ENCODE results near the gene TIA1.
"Not testable (repeated sequence)": the region's sequence is repeated elsewhere in the genome, so short reads cannot be mapped to it uniquely, and the experiment has no call there.

The TIA1 gene, protein sequence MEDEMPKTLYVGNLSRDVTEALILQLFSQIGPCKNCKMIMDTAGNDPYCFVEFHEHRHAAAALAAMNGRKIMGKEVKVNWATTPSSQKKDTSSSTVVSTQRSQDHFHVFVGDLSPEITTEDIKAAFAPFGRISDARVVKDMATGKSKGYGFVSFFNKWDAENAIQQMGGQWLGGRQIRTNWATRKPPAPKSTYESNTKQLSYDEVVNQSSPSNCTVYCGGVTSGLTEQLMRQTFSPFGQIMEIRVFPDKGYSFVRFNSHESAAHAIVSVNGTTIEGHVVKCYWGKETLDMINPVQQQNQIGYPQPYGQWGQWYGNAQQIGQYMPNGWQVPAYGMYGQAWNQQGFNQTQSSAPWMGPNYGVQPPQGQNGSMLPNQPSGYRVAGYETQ

DNA sequence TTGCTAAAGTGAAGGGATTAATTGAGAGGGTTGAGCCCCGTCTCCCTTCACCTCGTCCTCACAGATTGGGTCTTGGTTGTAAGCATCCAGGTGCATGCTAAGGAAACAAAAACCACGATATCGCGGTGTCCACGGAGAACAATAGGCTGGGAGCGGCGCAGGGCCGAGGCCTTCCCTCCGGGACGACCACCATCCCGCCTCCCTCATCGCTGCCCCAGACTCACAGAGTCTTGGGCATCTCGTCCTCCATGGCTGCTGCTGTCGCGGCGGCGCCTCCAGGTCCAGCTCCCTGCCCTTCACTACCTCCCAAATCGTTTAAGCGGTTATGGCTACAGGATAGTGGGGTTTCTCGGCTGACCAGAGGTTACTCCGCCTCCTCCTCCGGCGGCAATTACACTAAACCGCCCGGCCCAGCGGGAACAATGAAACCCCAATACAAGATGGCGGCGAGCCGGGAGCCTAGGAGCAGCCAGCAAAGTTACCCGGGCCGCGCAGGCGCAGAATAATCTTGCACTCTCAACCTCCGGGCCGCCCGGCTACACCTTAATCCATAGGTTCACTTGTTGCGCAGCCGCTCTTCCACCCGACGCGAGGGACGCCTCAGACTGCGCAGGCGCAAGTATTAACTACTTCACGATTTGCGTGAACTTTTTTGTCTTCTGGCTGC is at the start of gene TIA1:
Gene TIA1 (minus strand): TSS at position 448 of the 667 bp plus-strand sequence. CDS start 198 bp downstream, at position 250.
- DNase-seq, result peak; percentile 100

DNA sequence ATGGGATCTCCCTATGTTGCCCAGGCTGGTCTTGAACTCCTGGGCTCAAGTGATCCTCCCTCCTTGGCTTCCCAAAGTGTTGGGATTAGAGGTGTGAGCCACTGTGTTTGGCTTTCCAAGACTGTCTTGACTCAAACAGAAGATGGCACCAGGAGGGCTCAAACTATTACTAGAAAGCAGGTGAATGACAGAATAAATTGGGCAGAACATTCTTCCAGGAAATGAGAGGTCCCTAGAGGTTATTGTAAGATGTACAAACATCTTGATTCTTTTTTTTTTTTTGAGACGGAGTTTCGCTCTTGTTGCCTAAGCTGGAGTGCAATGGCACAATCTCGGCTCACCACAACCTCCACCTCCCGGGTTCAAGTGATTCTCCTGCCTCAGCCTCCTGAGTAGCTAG is 49.4 kb upstream of the TIA1 start:
- not testable (repeated sequence) for DNase-seq

DNA sequence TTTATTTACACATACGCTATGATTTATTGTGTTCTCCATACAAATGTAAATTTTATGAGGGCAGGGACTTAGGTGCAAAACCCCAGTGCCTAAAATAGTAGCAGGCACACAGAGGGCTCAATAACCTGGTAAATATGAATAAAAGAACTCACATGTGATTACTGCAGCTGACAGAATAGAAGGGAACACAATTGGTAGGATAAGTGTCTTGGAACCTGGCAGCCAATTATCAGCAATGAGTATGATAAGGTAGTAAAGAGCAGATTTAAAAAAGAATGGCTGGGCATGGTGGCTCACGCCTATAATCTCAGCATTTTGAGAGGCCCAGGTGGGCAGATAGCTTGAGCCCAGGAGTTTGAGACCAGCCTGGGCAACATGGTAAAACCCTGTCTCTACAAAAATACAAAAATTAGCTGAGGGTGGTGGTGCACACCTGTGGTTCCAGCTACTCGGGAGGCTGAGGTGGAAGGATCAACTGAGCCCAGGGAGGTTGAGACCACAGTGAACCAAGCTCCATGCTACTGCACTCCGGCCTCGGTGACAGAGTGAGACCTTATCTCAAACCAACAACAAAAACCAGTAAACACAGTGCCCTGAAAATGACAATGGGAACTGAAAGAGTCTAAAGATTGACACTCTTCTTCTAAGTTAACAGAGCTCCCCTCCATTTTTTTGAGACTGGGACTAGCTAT is 35.2 kb upstream of the TIA1 start:
- no peak for DNase-seq

DNA sequence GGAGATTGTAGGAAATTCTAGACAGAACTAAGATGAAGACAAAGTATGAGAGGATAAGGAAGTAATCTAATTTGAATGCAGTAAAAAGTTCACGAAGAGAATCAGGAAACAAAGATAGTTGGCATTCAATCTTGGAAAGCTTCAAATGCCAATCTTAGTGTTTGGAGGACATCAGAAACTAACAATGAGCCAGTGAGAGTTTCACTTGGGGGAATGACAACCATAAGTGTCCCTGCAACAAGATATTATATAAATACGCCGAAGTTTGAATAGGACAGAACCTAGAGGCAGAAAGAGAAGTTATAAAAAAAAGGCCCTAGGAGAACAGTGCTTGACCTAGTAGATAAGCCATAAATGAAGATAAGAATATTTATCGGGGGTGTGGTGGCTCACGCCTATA is 34.0 kb upstream of the TIA1 start:
- no peak for DNase-seq

DNA sequence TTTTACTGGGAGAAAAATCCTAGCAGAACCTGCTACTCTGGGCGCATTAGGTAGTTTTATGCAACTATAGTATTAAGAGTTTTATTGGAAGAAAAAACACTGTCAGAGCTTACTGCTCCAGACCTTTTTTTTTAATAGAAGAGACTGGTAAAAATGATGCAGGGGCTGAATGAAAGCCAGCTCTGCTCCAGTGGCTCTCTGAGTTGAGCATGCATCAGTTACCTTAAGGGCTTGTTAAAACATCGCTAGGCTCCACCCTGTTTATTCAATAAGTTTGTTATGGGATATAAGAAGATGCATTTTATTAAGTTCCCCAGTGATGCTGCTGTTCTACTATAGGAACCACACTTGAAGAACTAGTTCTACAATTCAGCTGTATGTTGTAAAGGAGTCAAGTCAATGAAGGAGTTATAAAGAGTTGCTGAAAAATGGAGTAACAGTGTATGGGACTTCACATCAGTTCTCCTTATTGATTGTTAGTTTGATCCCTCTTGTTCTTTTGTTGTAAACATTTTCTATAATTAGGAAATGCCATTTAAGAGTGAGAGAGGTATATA is 31.9 kb upstream of the TIA1 start:
- DNase-seq, result no peak

DNA sequence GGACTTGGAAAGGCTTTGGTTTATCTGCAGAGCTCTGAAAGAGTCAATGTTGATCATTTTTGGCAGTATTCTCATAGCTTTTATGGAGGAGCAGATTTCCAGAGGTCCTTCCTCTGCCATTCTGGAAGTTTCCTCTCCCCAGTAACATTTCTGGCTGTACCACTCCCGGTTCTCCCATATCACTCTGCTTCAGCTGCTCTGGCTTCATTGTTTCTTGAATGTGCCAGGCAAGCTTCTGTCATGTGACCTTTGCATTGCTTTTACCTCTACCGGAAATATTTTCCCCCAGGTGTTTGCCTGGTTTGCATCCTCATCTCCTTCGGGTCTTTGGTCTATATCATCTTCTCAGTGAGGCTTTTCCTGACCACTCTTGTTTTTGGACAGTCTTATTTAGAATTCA is 21.9 kb upstream of the TIA1 start:
- no peak for DNase-seq

DNA sequence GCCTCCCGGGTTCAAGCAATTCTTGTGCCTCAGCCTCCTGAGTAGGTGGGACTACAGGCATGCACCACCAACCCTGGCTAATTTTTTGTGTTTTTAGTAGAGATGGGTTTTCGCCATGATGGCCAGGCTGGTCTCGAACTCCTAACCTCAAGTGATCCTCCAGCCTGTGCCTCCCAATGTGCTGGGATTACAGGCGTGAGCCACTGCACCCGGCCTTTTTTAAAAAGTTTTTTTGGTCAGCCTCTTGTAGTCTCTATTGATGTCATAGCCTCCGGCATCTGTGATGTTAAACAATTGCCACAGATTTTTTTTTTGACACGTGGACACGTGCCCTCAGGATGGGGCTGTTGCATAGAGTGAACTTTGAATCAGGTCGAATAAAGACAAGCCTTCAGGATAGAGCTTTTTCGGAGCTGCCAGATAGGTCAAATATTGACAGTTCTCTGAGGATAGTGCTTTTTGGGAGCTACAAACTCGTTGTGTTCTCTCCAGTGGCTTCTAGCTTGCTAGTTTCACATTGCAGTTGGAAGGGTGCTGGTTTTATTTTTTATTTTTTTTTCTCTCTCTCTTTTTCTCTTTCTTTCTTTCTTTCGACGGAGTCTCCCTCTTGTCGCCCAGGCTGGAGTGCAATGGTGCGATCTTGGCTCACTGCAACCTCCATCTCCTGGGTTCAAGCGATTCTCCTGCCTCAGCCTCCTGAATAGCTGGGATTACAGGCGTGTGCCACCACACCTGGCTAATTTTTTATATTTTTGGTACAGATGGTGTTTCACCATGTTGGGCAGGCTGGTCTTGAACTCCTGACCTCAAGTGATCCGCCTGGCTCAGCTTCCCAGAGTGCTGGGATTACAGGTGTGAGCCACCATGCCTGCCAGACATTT is 21.2 kb upstream of the TIA1 start:
- DNase-seq, result not testable (repeated sequence)

DNA sequence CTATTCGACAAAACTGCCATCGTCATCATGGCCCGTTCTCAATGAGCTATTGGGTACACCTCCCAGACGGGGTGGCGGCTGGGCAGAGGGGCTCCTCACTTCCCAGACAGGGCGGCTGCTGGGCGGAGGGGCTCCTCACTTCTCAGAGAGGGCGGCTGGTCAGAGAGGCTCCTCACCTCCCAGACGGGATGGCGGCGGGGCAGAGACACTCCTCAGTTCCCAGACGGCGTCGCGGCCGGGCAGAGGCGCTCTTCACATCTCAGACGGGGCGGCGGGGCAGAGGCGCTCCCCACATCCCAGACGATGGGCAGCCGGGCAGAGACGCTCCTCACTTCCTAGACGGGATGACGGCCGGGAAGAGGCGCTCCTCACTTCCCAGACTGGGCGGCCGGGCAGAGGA is 18.5 kb upstream of the TIA1 start:
- DNase-seq, result not testable (repeated sequence)

DNA sequence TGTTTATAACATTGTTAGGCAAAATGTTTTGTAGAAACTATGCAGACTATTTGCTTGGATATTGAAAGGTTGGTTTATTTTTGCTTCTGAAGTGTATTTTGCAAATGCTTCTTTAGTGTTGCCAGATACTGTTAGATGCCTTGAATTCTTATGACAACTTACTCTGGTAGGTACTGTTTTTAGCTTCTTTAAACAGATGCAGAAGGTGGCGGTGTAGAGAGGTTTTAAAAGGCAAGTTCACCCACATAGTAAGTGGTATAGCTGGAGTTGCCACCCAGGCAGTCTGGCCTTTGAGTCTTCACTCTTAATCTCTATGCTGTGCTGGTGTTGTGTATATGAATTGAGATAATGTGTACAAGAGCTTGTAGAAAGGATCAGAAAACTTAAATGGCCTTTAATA is 13.1 kb upstream of the TIA1 start:
- DNase-seq, result peak; percentile 33

DNA sequence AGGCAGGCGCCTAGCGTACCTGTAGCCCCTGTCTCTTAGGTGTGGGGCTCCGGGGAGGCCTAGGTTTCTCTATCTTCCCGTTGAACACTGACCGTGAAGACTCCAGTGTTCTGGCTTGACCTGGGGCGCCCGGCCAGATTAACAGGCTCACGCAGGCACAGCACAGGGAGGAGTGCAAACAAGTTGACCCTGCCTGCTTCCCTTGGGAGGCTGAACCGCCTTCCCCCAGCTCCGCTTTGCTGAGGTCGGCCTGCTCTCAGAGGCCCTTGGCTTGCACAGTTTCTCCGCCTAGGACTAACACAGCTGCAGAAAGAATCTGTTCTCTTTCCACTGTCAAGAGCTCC is 10.1 kb upstream of the TIA1 start:
- DNase-seq, result peak; percentile 23

DNA sequence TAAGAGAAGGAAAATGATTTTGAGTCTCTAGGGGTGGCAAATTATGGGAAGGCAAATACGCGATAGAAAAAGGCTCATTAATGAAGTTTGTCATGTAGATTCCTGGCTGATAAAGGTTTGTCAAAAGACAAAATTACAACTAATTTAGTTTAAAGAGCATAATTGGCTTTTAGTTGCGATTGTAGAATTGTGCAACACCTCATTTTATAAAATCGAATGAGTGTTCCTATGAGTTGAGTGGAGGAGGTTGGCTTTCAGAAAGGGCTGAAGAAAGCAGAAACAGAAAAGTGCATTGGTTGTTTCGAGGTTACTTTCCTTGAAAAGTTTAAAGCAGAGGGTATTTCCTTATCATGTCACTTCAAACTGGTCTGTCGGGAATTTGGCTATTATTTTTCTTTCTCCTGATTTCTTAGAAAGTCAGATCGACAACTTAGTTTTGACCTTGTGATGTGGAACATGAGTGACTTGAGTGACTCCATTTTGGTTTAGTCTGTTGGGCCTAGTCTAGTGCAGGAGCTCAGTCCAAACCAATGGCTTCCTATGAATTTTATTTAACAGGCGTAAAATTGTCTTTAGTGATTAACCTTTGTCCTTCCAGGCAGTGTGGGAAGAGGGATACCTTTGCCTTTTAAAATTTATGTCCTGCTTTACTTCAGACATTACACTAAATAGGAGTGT is 7.3 kb upstream of the TIA1 start:
- DNase-seq, result no peak

DNA sequence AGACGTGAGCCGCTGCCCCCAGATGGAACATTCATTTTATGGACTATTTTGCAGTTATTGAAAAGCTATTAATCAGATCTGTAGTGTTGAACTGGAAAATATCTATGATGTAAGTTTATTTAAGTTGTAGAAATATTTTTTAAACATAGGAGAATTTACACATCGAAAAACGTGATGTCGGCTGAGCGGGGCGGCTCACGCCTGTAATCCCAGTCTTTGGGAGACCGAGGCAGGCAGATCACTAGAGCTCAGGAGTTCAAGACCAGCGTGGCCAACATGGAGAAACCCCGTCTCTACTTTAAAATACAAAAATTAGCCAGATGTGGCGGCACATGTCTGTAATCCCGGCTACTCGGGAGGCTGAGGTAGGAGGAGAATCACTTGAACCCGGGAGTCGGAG is 2.0 kb upstream of the TIA1 start:
- no peak for DNase-seq

DNA sequence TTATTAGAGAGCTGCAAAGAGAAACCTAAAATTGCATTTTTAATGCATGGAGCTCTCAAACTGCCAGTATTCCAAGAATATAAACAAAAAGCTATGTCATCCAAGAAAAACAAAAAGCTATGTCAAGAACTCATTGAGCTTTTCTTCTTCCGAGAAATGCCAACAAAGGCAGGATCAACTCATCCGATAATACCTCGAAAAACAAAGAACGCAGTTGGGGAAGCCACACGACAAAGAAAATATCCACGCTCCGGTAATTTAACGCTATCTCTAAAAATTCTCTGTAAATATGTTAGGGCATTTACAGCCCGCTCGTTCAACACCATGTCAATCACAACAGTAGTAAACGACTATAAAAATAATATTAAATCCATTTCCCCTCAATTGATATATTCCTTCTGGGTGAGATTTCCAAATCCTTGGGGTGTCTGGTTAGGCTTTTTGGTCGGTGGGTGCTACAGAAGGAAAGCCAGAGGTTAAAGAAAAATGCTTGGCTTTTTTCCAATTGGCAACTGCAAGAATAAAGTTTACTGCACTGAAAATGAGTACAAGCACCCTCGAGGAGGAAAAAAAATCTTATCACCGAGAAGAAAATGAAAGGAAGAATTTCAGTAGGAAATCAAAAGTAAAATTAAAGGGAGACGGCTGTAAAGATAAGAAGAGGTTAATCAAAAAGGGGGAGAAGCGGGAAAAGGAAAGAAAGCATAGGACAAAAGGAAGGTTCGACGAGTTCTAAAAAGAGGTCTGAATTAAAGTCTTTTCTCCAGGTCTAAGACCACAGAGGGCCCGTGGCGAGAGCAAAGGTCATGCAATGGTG is 856 bp downstream of the TIA1 start:
- peak; percentile 61 for DNase-seq

DNA sequence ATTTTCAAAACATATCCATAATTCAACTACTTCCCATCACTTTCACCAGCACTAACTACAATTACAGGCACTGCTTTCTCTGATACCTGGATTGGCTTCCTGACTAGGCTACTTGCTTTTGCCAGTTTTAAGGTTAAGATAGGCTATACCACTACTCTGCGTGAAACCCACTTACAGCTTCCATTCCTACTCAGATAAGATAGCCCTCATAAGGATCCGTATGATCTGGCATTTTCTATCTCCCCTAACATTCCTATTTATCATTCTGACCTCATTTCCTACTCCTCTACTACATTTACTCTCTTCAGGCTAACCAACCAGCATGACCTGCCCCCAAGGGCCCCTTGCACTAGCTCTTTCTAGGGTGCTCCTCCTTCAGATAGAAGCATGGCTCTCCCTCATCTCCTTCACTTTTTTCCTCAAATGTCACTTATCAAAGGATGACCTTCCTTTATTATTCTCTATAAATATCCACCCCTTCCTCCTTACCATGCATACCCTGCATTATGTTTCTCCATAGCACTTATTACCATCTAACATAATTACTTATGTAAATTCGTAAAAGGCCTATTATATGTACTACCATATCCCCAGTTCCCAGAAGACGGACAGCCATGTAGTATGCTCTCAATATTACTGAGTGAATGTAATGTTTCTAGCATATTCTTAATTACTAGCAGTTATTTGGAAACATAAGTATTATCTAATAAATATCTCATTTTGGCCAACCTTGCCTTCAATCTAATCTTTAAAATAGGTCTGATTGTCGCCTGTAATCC is 4.4 kb downstream of the TIA1 start:
- peak; percentile 50 for DNase-seq

DNA sequence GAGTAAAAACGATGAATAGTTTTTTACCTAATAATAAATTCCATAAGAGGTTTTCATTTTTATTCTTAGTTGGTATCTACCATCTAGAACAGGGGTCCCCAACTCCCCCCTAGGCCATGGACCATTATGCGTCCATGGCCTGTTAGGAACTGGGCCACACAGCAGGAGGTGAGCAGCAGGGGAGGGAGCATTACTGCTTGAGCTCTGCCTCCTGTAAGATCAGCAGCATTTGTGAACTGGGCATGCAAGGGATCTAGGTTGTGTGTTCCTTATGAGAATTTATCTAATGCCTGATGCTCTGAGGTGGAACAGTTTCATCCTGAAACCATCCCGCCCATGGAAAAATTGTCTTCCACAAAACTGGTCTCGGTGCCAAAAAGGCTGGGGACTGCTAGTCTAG is 5.9 kb downstream of the TIA1 start:
- DNase-seq, result no peak

DNA sequence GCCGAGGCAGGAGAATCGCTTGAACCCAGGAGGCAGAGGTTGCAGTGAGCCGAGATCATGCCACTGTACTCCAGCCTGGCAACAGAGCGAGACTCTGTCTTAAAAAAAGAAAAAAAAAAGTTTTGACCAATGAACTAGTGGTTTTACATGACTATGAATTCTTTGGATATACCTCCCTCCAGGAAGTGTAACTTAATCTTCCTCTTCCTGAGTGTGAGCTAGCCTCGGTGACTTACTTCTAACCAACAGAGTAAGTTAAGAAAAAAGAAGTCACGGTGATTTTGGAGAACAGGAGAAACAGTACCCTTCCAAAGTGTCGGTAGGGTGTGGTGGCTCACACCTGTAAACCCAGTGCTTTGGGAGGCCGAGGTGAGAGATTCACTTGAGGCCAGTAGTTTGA is 7.1 kb downstream of the TIA1 start:
- DNase-seq, result no peak

DNA sequence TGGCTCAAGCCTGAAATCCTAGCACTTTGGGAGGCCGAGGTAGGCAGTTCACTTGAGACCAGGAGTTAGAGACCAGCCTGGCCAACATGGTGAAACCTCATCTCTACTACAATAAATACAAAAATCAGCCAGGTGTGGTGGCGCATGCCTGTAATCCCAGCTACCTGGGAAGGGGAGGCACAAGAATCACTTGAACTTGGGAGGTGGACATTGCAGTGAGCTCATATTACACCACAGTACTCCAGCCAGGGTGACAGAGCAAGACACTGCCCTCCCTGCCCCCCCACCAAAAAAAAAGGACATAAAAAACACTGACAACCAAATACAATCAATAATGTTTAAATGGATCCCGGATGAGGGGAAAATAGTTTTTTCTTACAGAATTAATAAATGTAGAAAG is 7.8 kb downstream of the TIA1 start:
- no peak for DNase-seq

DNA sequence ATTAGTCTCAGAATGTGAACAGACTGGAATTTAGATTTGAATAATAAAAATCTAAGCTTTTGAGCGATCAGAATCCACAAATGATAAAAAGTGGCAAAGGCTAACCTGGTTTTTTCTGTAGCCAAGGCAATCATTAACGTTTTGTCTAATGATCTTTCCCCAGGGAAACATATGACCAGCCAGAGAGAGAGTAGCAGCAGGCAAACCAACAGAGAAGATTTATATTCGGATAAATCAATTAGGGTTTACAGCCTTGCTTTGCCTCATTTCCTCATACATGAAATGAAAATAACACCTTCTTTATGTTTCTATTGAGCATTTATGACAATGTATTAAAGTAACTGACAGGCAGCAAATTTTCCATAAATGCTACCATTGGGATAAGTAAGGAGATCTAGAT is 14.5 kb downstream of the TIA1 start:
- no peak for DNase-seq

DNA sequence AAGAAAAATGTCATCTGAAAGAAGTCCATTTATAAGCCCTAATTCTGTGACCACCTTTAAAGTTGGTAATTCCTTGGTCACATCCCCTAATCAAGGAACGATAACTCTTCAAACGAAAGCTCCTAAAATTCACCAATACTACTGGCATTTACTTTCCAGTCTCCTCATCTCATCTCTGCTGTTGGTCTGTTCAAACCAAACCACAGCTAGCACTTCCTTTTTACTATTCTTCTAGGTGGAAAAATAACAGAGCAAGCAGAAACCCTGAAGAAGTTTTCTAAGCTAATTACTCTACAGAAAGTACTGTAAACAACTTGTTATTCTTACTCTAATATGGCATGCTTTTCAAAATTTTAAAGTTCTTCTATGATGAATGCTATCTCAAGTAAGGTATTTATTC is 21.6 kb downstream of the TIA1 start:
- DNase-seq, result peak; percentile 27

DNA sequence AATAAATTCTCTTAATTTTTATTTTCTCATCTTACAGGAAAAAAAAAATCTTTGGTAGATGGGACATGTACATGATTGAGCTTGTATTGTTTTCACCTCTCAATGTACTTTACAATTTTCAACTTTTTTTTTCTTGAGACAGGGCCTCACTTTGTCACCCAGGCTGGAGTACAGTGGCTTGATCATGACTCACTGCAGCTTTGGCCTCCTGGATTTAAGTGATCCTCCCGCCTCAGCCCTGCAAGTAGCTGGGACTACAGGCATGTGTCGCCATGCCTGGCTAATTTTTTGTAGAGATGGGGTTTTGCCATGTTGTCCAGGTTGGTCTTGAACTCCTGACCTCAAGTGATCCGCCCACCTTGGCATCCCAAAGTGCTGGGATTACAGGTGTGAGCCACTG is 25.1 kb downstream of the TIA1 start:
- DNase-seq, result peak; percentile 12
